ENCODE measurements around the gene EMILIN3.
"Not testable (repeated sequence)": the region's sequence is repeated elsewhere in the genome, so short reads cannot be mapped to it uniquely, and the experiment has no call there.

GRCh38 chr20:41312009-41312408, 54.6 kb downstream of the EMILIN3 start:
- not testable (repeated sequence) for TF ChIP-seq CTCF (IDR thresholded peaks at IDR 0.05); ZFX (IDR thresholded peaks at IDR 0.05; ENCODE audit: borderline replicate concordance)
